ENCODE data around the gene APOD. TPM values are rescaled to one million over a fixed set of nuclear protein-coding genes. Genes with fewer than 3 reads are reported as not detected.

APOD gene
- total RNA-seq, 1 donor from 2014 or later: 1.6 TPM

- DNase-seq (ENCODE audit: extremely low spot score, unreplicated experiment): no peak
- Mint-ChIP-seq H3K4me3 (no peak overlapping the region), H3K27me3 (no peaks in the 10 kb centered on the region), H3K4me1 (ENCODE audit: unreplicated experiment) (peaks cover 11% of the 10 kb centered on the region), H3K9me3 (no peaks in the 10 kb centered on the region), H3K36me3 (no peaks in the 10 kb centered on the region), H3K27ac (no peak overlapping the region)
- TF ChIP-seq CTCF (conservative IDR thresholded peaks at IDR 0.05): no peak
Observed at GRCh38 chr3:195570344-195570743, 13.4 kb downstream of the APOD start.

GRCh38 chr3:195568630-195569029 lies 15.1 kb downstream of the APOD start:
- Mint-ChIP-seq H3K9me3 (no peaks in the 10 kb centered on the region), H3K4me1 (ENCODE audit: unreplicated experiment) (peaks cover 15% of the 10 kb centered on the region), H3K4me3 (no peak overlapping the region), H3K36me3 (no peaks in the 10 kb centered on the region), H3K27me3 (no peaks in the 10 kb centered on the region), H3K27ac (no peak overlapping the region)
- DNase-seq (ENCODE audit: extremely low spot score, unreplicated experiment): no peak
- TF ChIP-seq CTCF (conservative IDR thresholded peaks at IDR 0.05): no peak

GRCh38 chr3:195566797-195567196 lies 16.9 kb downstream of the APOD start:
- Mint-ChIP-seq H3K27ac (no peak overlapping the region), H3K36me3 (no peaks in the 10 kb centered on the region), H3K27me3 (no peaks in the 10 kb centered on the region), H3K4me1 (ENCODE audit: unreplicated experiment) (peaks cover 15% of the 10 kb centered on the region), H3K4me3 (no peak overlapping the region), H3K9me3 (no peaks in the 10 kb centered on the region)
- DNase-seq (ENCODE audit: extremely low spot score, unreplicated experiment): no peak
- TF ChIP-seq CTCF (conservative IDR thresholded peaks at IDR 0.05): no peak

GRCh38 chr3:195565716-195566115 lies 18.0 kb downstream of the APOD start:
- Mint-ChIP-seq H3K27me3 (no peaks in the 10 kb centered on the region), H3K27ac (no peak overlapping the region), H3K36me3 (no peaks in the 10 kb centered on the region)

GRCh38 chr3:195563317-195563716 lies 20.4 kb downstream of the APOD start:
- Mint-ChIP-seq H3K36me3 (no peaks in the 10 kb centered on the region), H3K27me3 (no peaks in the 10 kb centered on the region), H3K27ac (no peak overlapping the region), H3K4me3 (no peak overlapping the region), H3K4me1 (ENCODE audit: unreplicated experiment) (peaks cover 20% of the 10 kb centered on the region), H3K9me3 (no peaks in the 10 kb centered on the region)
- TF ChIP-seq CTCF (conservative IDR thresholded peaks at IDR 0.05): no peak
- no peak for DNase-seq (ENCODE audit: extremely low spot score, unreplicated experiment)

More at GRCh38 chr3:195565716-195566115, 18.0 kb downstream of the APOD start:
- TF ChIP-seq CTCF (conservative IDR thresholded peaks at IDR 0.05): no peak
- H3K9me3 Mint-ChIP-seq: no peaks in the 10 kb centered on the region
- no peak for DNase-seq (ENCODE audit: extremely low spot score, unreplicated experiment)
- H3K4me3 Mint-ChIP-seq: no peak overlapping the region
- peaks cover 15% of the 10 kb centered on the region for H3K4me1 Mint-ChIP-seq (ENCODE audit: unreplicated experiment)

Data from type B pancreatic cell (in vitro differentiated cells).